HG02852 (cell line): ENCODE data around the gene VRK1.

Experiments used
- ATAC-seq: cut with Tn5 transposase; IDR thresholded peaks from one replicate; pipeline ENCODE4 v1.9.1; 2021; ENCODE audit warnings: mild to moderate bottlenecking, moderate library complexity; ENCODE audit not compliant: unreplicated experiment

The VRK1 gene

DNA sequence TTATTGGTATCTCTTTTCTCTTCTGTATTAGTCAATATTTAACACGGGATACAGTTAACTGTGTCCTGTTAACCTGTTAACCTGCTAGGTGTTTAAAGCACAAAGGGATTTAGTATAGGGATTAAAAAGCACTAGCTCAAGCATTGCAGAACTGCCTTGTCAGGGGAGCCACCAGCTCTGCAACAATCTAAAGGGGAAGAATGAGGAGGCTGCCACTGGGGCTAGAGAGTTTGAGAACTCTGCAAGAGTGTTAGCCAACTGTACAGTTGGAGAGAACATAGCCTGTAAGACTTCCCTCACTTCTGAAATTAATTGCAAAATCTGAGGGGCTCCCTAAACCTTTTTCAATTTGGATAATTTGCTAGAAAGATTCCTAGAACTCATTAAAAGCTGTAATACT lies 6.5 kb upstream of the VRK1 start:
- no peak for ATAC-seq

DNA sequence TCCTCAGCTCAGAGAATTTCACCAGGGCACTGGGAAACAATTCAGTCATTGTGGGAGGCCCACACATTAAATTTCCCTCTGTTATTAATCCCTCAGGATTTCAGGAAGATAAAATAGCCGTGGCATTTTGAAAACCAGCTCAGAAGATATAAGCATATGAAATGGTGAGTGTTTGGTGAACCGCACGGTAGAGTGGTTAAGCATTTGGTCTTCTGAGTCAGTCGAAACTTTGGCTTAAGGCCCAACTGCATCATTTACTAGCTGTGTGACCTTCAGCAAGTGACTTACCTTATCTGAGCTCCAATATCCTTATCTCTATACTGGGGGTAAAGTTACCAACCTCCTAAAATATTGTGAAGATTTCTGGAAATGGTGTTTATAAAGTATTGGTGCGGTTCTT lies 5.2 kb upstream of the VRK1 start:
- ATAC-seq: no peak

GRCh38 chr14:96792591-96792990 lies 4.6 kb upstream of the VRK1 start:
- ATAC-seq: no peak

- ATAC-seq: no peak
Measured at GRCh38 chr14:96793547-96793946, 3.6 kb upstream of the VRK1 start.

- ATAC-seq: no peak
Measured at GRCh38 chr14:96795109-96795828, 1.9 kb upstream of the VRK1 start.

DNA sequence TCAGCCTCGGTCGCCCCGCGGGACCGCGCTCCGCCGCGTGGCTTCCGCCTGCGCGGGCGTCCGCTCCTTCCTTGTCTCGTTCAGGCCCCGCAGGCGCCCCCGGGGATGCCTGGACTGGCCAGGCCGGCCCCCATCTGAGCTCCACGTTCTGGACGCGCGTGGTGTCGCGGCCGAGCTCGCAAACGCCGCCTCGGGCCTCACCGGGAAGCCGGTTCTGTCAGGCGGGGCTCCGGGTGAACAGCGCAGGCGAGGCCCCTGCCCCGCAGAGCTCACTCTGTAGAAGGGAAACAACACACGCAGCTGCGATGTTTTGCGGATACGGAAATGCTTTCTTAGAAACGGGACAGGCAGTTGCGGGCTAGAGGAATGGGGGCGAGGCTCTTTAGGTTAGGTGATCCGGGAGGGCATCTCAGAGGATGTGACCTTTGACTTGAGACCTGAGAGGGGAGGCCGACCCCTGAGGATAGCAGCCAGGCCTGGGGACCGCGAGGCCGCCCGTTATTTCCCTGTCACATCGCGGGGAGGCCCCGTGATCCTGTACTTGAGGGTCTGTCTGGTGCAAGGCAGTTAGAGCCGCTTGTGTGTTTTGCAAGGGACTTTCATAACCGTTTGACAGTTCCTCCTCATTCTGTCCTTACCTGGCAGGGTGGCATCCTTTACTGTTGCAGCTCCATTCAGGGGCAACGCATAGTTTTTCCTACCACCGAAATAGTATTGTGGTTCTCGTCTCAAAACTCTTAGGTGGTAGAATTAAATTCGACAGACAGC lies 584 bp downstream of the VRK1 start:
- ATAC-seq: peak; percentile 38

DNA sequence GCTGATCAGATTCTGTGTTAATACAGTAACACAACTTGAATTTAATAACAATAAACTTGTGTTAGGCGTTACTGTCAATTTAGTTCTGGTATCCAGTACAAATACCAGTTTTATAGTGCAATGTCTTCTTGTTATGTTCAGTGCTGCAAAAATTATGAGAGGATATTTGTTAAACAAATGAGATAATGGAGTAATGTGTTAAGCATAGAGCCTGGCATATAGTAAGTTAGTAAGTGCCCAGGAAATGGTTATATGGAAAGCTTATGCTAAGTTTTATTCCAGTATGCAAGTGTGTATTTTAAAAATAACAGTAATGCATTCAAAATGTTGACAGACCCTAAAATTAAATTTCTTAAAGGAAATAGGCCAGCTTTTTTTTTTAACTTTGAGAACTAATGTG lies 1.8 kb downstream of the VRK1 start:
- ATAC-seq: no peak

- no peak for ATAC-seq
Measured at GRCh38 chr14:96799489-96800054, 2.4 kb downstream of the VRK1 start.

- no peak for ATAC-seq
Measured at GRCh38 chr14:96801931-96802330, 4.7 kb downstream of the VRK1 start.

DNA sequence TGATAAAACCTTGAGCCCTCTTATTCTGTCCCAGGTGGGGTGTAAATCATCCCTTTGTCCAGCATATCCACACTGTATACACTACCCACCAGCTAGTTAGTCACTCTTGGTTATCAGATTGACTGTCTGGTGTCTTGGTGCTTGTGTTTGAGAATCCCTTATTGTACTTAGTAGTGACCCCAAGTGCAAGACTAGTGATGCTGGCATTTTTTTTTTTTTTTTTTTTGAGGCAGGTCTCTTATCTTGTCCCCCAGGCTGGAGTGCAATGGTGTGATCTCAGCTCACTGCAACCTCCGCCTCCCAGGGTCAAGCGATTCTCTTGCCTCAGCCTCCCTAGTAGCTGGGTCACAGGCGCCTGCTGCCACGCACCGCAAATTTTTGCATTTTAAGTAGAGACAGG lies 5.8 kb downstream of the VRK1 start:
- ATAC-seq: no peak

DNA sequence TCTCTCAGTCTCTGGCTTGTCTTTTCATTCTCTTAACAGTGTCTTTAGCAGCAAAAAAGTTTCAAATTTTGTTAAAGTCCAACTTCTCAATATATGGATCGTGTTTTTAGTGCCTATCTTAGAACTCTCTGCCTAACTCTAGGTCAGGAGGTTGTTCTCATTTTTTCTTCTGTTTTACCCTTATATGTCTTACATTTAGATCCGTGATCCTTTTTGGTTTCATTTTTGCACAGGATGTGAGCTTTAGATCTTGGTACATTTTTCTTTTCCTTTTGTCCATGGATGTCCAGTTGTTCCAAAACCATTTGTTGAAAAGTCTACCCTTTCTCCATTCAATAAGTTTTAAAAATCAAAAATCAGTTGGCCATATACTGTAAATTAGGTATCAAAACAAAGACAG lies 6.8 kb downstream of the VRK1 start:
- ATAC-seq: no peak

GRCh38 chr14:96804895-96805294 lies 7.7 kb downstream of the VRK1 start:
- no peak for ATAC-seq

GRCh38 chr14:96805956-96806355 lies 8.8 kb downstream of the VRK1 start:
- no peak for ATAC-seq

GRCh38 chr14:96806836-96807235 lies 9.7 kb downstream of the VRK1 start:
- ATAC-seq: no peak

DNA sequence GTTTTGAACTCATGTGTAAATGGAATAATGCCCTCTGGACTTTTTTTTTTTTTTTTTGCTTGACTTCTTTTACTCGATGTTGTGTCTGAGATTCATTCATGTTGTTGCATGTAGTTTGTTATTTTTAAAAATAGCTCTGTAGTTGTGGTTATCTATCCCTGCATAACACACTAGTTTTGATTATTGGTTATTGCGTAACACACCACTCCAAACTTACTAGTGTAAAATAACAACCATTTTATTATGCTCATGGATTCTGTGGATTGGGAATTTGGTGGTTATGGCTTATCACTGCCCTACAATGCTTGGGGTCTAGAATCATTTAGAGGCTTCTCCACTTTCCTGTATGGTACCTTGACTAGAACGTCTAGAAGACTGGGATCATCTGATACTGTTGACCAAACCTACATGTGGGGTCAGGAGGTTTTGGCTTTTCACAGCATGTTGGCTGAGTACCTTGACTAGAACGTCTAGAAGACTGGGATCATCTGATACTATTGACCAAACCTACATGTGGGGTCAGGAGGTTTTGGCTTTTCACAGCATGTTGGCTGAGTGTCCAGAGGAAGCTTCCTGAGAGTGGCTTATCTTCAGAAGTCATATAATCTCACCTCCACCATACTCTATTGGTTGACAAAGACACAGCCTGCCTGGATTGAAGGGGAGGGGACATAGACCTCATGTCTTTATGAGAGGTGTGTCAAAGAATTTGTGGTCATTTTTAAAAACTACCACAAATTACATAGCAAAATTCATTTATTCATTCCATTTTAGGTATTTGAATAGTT lies 11.6 kb downstream of the VRK1 start:
- no peak for ATAC-seq

GRCh38 chr14:96811265-96811664 lies 14.1 kb downstream of the VRK1 start:
- no peak for ATAC-seq

DNA sequence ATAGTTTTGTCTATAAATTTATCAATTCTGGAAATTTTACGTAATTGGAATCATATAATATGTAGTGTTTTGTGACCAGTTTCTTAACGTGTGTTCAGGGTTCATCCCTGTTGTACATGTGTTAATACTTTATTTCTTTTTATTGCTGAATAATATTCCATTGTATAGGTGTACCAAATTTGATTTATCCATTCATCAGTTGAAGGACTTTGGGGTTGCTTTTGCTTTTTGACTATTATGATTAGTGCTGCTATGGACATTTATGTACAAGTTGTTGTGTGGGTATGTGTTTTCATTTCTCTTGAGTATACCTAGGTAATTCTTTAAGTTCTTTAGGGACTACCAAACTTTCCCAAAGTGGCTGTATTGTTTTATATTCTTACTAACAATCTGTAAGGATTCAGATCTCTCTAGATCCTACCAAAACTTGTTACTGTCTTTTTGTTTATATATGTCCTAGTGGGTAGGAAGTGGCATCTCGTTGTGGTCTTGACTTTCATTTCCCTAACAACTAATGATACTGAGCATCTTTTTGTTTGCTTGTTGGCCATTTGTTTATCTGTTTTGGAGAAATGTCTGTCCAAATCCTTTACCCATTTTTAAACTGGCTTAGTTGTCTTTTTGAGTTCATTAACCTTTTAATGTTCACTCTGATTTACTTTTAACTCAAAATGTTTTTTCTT lies 14.9 kb downstream of the VRK1 start:
- ATAC-seq: no peak

DNA sequence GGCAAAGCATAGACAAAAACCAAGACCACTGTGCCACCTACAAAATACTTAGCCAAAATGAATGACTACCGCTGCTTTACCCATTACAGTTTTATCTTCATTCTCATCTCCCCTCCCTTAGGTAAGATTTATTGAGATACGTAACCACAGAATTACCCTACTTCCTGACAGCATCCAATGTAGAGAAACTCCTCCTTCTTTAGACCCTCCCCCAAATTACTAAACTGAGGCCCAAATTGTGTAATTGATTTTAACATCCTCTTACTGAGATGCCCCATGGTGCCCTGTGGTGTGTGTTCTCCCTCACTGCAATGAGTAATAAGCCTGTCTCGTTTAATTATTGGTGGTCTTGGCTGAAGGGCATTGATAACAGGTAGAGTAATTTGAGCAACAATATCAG lies 19.1 kb downstream of the VRK1 start:
- no peak for ATAC-seq

DNA sequence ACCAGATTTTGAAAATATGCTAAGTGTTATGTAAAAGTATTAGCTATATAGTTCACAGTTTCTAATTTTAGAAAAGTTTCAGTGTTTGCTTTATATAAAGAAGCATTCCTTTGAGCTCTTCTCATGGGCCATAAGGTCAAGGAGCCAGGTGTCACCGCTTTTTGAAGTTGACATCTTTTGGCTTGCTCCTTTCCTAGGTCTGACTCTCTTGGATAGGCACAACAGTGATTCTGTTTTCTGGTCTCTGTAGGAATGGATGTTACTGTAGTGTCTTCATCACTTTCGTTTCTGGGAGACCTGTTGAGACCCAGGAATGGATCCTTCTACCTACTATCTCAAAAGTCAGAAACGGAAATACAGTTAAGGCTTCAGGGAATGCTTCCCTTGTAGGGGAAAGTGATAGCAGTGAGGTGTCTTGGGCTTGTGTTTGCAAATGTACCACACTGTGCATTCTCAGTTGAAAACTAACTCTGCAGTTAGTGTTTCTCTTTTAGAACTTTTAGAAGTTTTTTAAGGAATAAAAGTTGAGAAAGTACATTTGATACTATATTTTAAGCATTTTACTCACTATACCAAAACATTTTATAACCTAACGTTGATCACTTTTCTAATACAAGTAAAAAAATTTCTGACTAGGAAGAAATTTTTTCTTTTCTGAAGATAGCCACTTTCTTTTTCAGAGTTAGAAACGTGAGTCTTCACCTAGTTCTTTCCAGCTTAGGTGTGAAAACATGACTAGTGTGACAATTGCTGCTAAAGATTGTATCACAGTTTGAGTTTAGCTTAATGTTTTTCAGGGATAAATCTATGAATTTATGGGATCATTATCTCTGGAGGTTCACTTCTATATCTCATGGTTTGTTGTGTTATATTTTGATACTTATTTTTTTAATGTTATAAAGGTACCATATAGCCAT lies 20.8 kb downstream of the VRK1 start:
- ATAC-seq: no peak

- no peak for ATAC-seq
Measured at GRCh38 chr14:96821501-96821900, 24.3 kb downstream of the VRK1 start.
